SIG-M5 treated with dmso at 0.1 percent for 504 hours (cell line): ENCODE data around the gene IL19.
"Not testable (repeated sequence)": the region's sequence is repeated elsewhere in the genome, so short reads cannot be mapped to it uniquely, and the experiment has no call there.

Source experiments
- DNase-seq: peaks from one replicate; lab custom pipeline; 2025; ENCODE audit not compliant: unreplicated experiment; lab: John Stamatoyannopoulos, UW

IL19 gene

DNA sequence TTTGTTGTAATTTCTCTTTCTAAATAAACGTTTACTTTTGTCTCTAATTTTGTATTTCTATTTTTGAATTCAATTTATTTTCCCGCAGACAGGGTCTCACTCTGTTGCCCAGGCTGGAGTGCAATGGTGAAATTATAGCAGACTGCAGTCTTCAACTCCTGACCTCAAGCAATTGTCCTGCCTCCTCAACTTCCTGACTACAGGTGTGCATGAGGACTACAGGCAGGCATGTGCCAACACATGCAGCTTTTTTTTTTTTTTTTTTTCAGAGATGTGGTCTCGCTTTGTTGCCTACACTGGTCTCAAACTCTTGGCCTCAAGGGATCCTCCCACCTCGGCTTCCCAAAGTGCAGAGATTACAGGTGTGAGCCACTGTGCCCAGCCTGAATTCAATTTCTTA lies 58.2 kb downstream of the IL19 start:
- DNase-seq, result no peak

DNA sequence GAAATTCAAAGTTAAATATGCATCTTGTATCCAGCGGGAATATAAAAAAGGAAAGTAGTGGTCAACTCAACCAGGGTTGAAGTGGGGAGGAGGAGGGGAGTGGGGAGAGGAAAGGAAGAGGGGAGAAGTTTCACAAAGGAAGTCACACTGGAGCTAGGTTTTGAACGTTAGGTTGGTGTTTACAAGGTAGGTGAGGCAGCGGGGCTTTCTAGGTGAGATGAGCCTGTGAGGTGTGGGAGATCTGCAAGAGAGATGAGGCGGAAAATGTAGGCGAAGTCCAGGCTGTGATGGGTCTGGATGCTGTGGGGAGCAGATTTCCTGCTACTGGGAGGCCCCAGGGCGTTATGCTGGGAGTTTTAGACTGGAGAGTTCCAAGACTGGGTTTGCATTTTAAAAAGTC lies 58.7 kb downstream of the IL19 start:
- DNase-seq, result no peak

DNA sequence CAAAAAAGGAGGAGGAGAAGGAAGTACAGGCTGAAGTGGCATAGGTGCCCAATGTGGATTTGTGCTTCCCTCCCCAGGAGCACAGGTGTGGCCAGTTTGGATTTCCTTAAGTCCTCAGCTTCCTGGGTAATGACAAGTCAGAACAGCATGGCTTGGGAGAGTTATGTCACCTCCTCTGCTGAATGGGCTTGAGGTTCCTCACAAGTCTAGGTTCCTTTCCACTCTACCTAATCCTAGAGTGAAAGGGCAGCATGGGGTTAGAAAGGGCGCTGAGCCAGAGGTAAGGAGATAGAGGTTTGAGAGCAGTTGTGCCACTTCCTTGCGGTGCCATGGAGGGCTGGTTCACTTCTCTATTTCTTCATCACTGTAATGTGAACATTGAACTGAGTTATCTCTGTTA lies 59.3 kb downstream of the IL19 start:
- peak; percentile 85 for DNase-seq

DNA sequence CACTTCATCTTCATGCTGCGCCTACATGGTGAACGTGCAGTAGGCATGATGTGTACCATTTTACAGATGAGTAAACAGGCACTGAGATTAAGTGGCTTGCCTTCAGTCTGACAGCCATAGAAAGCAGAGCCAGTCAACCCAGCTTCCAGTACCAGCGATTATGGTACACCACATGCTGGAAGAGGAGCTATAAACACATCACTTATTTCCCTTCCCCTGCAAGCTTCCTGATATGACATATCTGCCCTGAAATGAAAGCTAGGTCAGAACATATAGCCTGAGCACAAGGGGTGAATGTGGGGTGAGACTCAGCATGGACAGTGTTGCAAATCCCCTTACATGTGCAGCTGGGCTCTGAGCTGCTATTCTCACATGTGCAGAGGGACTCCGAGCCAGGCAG lies 61.1 kb downstream of the IL19 start:
- peak; percentile 35 for DNase-seq

DNA sequence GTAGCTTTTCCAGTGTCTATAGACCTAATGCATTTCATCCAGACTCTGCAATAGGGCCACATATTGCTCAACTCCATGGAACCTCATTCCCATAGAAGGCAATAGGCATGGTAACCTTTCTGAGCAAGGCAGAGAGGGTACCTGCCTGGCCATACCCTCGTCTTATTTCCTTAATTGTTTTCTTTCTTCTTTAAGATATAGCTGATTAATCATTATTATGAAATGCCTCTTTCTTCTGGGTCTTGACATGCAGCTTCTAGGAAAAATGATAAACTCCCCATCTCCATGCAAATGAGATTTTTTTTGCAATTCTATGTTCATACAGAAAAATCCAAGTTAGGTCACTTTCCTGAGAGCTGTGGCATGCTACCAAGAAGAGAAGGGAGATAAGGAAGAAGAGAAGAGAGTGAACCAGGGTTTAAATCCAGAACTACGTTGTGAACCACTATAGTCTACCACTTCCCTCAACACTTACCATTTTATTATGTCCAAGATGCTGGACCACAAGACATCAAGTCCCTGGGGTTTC lies 61.8 kb downstream of the IL19 start:
- DNase-seq, result peak; percentile 55

DNA sequence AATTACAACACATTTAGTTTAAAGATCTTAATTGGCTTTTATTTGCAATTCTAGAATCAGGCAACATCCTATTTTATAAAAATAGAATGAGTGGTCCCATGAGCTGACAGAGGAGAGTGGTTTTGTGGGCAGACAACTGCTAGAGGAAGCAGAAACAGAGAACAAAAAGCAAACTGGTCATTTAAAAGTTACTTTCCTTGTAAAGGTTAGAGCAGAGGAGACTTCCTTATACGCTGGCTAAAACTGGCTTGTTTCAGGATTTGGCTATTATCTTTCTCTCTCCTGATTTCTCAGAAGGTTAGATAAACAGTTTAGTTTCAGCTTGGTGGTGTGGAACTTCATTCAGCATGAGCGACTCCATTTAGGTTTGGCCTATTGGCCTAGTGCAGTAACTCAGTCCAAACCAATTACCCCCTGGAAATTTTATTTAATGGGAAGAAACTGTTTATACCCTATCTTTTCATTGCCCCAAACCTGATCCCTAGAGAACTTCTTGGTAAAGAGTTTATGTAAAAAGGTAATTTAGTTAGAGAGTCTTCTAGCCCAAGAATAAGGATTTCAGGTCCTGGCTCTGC lies 62.6 kb downstream of the IL19 start:
- peak; percentile 97 for DNase-seq

DNA sequence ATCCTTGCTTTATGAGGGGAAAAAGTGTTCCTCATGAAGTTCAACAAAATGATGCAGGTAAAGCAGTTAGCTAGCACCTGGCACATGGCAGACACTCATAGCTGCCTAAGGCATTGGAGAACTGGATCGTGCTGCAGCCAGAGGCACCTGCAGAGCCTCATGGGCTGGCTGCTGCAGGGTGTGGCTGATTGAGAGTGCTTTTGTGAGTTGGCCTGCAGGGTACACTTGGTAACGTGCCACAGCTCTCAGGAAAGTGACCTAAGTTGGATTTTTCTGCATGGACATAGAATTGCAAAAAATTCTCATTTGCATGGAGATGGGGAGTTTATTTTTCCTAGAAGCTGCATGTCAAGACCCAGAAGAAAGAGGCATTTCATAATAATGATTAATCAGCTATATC lies 63.2 kb downstream of the IL19 start:
- DNase-seq, result no peak

DNA sequence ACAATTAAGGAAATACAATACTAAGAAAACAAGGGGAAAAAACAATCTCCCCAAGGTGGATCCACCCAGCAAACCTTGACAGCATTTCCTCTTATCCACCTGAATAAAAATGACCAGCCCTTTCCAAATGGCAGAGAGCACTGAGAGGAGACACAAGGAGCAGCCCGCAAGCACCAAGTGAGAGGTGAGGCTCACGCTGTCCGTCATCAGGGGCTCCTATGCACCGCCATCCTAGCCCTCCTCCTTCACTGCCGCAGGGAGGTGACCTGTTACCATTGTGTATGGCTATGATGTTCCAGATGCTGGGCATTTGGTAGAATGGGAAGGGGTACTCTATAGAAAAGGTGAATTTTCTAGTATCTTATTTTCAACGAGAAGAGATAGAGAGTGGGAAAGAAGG lies 63.6 kb downstream of the IL19 start:
- DNase-seq, result no peak

DNA sequence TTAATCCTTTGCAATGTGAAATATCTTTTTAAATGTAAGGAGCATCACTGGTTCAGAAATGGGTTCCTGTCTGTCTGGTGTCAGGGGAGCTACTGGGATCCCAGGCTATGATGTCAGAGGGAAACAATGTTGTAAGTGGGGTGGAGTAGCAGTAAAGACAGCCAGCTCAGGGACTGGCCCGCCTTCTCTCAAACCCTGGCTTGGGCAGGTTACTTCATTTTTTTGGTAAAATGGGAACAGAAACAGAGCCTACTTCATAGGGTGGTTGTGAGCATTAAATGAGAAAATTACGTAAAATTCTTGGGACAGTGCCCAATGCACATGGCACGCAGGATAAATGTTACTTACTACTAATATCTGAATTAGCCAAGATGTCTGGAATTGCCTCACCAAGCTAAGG lies 64.1 kb downstream of the IL19 start:
- peak; percentile 96 for DNase-seq

DNA sequence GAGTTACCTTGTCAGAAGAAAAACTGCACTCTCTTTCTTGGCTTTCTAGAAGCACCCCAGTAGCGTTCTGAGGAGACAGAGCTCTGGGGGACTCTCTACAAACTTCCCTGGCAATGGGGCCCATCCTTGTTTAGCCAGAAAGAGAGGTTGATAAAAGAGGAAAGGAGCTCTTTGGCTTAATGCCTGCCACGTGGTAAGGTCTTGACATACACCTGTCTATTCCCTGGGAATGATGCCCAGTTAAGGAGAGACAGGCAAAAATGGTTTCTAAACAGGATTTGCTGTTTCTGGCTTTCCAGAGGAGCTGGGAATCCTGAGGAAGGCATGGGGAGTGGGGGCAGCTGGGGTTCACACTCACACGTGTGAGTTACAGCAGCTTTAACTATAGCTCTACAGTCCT lies 64.6 kb downstream of the IL19 start:
- DNase-seq, result no peak

DNA sequence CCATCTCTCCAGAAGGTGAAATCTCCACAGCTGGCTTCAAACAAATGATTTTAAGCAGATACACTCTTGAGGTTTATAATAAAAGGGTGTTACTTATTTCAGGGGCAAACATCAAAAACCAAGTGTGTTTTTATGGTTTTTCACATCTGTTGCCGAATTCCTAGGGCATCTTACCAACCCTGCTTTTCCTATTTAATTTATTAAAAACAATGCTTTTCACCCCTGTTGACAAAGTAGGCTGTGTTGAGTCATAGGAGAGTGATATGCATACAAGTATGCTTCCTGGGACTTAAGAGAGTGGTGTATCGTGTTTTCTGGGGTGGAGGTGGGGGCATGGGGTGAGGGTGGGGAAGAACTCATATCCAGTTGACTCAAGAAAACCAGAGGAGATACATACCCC lies 65.5 kb downstream of the IL19 start:
- DNase-seq, result no peak

DNA sequence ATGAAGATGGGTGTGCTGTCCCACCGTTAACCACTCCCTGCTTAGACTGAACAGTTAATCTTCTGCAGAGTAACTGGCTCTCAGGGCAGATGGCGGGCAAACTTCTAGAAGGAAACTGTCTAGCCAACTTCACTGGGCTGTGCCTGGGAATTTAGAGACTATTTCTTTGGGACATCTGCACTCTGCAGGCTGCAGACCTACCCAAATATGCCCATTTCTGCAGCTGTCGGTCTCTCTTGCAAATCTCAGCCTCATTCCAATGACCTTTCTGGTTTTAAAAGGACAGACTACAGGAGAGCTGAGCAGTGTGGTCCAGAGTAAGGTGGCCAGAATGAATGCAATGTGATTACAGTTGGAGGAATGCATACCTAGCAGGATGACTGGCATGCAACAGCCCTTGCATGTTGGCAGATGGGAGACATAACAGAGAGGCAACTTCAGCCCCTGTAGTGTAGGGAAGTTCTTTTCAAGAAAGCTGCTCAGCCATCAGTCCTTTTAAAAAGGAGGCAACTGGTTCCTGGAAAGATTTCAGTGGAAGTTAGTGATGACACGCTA lies 68.5 kb downstream of the IL19 start:
- DNase-seq, result no peak

DNA sequence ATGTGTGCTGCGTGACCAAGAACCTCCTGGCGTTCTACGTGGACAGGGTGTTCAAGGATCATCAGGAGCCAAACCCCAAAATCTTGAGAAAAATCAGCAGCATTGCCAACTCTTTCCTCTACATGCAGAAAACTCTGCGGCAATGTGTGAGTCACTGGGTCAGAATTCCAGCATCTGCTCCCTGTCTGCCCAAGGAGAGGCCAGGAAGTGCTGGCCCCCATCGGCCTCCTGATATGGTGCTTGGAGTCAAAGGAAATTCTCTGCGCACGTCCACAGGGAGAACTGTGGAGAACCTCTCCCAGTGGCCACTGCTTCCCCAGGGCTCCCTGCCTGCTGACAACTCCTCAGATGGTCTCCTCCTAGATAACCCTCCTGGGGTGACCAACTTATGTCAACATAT lies 69.3 kb downstream of the IL19 start:
- no peak for DNase-seq

DNA sequence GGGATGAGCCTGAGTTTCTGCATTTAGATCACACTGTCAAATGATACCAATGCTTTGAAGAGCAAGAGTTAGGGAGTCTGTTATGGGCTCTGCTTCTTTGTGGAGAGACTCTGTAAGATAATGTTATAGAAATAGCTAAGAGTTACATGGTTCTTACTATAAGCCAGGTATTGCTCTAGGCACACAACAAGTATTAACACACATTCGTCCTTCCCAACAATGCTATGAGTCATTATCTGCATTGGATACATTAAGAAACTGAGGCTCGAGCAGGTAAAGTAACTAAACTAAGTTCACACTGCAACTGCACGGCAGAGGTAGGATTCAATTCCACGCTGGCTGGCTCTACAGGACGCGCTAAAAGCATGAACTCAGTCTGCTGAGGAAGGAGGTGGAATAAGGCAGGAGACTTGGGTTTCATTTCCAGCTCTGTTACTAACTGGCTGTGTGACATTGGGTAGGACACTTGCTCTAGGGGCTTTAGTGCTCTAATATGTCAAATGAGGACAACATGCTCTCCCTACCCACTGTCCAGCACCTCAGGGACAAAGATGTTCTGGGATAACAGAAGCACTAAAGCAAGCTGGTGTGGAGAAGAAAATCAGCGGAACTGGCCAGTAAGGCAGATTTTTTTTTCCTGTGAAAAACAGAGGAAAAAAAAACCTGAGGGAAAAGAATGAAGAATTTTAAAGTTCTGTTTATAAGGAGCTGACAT lies 71.2 kb downstream of the IL19 start:
- no peak for DNase-seq

DNA sequence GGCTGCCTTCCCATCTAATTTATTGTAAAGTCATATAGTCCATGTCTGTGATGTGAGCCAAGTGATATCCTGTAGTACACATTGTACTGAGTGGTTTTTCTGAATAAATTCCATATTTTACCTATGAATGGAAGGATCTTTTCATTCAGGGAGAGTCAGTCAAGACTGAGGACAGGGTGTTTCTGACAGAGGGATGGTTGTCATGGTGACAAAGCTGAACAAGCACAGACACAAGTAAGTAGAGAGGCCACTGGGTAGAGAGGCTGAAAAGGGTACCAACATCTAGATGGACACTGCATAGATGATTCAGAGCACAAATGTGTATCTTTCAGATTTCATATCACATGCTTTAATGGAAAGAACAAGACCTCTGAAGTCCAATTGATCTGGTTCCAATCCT lies 72.3 kb downstream of the IL19 start:
- no peak for DNase-seq

DNA sequence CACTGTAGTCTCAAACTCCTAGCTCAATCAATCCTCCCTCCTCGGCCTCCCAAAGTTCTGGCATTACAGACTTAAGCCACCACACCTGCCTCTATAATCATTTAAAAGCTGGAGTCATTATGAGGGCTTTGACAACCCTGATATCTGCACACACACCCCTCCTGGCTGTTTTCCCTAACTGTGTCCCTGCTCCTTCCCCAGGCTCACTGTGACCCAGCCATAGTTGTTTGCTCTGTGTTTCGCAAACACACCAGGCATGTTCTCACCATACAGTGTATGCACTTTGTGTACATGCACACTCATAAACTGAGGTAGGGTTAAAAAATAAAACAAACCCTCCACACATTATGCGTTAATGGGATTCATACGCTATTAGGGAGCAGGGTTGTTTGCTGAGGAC lies 73.1 kb downstream of the IL19 start:
- no peak for DNase-seq

DNA sequence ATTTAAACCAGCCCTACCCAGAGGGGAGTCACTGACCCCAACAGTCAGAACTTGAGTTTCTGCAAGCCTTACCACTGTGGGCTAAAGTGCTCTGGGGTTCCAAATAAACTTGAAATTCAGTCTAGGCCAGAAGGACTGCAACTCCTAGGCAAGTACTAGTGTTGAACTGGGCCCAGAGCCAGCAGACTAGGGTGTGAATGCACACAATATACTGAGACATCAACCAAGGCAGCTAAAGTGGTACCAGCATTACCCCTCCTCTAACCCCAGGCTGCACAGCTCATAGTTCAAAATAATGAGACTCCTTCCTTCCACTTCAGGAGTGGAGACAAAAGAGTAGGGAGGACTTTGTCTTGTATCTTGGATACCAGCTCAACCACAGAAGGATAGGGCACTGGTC lies 75.9 kb downstream of the IL19 start:
- no peak for DNase-seq

DNA sequence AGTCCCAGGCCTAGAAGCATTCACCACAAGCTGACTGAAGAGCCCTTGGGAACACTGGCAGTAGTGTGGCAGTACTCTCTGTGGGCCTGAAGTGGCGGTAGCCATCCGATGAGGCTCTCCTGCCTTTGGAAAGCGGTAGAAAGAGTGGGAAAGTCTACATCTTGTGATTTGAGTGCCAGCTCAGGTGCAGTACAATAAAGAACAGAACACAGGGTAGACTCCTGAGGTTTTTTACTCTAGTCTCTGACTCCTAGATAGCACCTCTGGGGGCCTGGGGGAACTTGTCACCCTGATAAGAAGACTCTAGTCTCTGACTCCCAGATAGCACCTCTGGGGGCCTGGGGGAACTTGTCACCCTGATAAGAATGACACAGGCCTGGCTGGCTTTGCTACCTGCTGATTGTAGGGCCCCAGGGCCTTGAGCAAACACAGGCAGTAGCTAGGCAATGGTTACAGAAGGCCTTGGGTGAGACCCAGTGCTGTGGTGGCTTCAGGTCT lies 76.8 kb downstream of the IL19 start:
- DNase-seq, result no peak

DNA sequence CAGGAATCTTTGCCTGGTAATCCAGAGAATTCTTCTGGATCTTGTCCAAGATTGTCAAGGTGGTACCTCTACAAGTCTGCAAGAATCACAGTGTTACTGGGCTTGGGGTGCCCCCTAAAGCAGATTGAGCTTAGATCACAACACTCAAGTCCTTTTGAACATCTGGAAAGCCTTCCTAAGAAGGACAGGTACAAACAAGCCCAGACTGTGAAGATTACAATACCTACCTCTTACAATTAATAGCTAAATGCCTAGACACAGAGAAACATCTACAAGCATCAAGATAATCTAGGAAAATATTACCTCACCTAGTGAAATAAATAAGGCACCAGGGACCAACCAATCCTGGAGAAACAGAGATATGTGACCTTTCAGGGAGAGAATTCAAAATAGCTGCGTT lies 77.4 kb downstream of the IL19 start:
- DNase-seq, result no peak

DNA sequence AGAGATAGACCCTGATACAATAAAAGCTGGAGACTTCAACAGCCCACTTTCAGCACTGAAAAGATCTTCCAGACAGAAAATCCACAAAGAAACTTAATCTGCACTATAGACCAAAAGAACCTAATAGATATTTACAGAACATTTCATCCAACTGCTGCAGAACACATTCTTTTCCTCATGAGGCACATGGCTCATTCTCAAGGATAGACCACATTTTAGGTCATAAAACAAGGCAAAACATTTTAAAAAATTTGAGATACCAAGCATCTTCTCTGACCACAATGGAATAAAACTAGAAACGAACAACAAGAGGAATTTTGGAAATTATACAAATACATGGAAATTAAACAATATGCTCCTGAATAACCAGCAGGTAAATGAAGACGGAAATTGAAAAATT lies 79.8 kb downstream of the IL19 start:
- DNase-seq, result no peak

DNA sequence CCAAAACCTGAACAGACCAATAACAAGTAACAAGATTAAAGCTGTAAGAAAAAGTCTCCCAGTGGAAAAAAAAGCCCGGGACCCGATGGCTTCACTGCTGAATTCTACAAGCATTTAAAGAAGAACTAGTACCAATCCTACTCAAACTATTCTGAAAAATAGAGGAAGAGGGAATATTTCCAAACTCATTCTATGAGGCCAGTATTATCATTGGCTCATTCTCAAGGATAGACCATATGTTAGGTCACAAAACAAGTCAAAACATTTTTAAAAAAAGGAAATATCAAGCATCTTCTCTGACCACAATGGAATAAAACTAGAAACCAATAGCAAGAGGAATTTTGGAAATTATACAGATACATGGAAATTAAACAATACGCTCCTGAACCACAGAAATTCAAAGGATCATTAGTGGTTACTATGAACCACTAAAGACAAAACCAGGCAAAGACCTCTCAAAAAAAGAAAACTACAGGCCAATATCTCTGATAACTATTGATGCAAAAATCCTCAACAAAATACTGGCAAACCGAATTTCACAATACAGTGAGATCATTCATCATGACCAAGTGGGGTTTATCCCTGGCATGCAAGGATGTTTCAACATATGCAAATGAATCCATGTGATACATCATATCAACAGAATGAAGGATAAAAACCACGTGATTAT lies 80.9 kb downstream of the IL19 start:
- DNase-seq, result no peak

DNA sequence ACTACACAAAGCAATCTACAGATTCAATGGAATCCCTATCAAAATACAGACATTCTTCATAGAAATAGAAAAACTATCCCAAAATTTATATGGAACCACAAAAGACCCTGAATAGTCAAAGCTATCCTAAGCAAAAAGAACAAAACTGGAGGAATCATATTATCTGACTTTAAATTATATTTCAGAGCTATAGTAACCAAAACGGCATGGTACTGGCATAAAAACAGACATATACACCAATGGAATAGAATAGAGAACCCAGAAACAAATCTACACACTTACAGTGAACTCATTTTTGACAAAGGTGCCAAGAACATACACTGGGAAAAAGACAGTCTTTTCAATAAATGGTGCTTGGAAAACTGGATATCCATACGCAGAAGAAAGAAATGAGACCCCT lies 82.1 kb downstream of the IL19 start:
- not testable (repeated sequence) for DNase-seq
